Activated CD4-positive, alpha-beta T cell treated with anti-CD3 and anti-CD28 coated beads, Interleukin-2, amount 50 U/mL, for 24 hours (primary cell): ENCODE measurements around the gene MORN1.

Experiments
- DNase-seq, 2 donors: peaks; one replicate each; pipeline ENCODE4 v3.0.0-alpha.2; 2020; ENCODE audit warnings: low read depth in 1 of 2, low spot score in 1 of 2

The MORN1 gene

DNA sequence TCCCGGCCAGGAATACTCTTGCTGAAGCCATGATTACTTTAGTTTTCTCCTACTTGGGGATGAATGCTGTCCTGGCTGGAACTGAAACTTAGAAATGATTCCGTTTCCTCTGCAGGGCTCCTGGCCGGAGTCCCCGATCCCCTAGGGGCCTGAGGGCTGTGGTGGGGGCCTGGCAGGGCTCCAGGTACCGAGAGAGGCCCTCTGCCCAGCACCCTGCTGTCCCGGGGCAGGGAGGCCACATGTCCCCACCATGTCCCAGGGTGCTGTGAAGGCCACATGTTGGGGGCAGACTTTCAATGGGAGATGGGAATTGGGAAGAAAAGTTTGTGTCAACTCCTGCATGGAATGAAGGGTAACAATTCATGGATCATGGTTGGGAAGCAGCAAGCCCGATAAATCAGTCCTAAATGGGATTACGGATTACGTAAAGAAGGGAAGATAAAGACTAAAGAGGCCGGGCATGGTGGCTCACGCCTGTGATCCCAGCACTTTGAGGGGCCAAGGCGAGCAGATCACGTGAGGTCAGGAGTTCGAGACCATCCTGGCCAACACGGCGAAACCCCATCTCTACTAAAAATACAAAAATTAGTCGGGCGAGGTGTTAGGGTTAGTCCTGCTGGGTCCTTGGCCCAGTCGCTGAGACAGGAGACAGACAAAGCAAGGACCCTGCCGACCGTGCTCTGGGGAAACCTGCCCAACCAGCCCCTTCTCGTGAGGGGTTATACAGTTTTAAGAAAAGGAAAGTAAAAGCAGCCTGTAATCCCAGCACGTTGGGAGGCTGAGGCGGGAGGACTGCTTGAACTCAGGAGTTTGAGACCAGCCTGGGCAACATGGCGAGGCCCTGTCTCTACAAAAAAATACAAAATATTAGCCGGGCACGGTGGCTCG, 37.6 kb downstream of the MORN1 start:
- DNase-seq = no peak

- no peak for DNase-seq
Measured at GRCh38 chr1:2352897-2353550, 38.3 kb downstream of the MORN1 start.

DNA sequence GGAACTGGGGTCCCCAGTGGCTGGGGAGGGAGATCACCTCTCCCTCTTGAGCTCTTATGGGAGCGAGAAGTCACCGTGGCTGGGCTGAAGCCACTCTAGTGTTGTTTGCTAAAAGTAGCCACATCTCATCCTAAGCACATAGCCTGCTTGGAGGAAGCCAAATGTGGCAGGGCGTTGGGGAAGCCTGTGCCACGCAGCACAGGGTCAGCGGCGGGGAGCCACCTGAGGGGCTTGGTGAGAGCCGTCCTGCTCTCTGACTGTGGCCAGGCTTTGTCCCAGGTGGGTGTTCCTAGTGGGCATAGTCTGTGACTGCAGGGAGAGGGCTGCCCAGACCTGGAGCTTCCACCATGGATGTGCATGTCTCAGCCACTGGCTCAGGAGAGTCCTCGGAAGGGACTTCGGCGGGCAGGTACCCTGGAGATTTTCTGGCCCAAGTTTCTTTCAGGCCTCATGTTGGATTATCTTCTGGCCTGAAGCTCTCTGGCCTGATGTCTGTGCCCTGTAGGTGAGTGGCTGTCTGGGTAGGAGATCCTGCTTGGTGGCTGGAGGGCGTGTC, 38.9 kb downstream of the MORN1 start:
- DNase-seq = no peak

DNA sequence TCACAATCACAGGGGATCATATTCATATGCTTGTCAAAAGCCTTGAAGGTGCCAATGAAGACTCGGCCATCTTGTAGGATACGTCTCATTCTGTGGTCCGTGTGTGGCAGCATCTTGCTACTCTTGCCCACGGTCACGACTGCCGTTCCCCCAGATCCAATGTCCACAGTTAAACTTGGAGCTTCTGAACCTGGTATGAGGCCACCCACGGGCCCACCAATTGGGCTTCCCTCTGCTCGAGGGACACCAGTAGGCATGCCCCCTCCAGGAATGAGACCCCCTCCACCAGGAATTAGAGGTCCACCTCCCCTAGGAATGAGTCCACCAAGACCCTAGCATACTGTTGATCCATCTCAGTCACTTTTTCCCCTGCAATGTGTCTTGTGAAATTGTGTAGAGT, 39.6 kb downstream of the MORN1 start:
- DNase-seq = no peak

DNA sequence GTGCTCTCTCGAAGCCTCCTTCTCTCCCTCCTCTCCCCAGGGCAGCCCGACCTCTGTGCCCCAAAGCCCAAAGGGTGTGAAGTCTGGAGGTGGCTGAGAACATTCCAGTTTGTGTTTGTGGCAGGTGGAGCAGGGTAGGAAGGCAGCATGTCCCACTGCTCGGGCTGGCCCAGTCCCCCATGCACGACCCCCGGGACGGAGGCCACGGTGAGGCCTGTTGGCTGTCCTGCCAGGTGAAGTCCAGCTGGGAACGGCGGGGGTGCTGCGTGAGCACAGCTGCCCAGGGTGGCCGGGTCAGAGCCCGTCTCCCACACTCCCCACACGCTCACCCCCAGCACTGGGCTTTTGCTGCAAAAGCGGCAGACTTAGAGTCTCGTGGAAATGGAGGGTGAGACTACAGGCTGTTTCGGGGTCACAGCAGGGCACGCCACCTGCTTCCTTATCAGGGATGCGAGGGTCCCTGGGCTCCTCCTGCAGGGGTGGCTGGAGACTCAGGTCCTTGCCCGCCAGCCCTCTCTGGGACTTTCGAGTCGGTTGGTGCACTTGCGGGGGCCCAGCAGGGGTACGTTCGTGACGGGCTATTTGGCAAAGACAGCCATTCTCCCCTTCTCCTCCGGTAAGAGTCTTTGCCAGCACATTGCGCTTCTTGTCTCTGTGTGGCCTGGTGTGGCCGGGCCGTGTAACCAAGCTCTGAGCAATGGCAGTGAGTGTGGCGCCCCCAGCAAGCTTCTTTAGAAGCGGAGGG, 40.3 kb downstream of the MORN1 start:
- no peak for DNase-seq

DNA sequence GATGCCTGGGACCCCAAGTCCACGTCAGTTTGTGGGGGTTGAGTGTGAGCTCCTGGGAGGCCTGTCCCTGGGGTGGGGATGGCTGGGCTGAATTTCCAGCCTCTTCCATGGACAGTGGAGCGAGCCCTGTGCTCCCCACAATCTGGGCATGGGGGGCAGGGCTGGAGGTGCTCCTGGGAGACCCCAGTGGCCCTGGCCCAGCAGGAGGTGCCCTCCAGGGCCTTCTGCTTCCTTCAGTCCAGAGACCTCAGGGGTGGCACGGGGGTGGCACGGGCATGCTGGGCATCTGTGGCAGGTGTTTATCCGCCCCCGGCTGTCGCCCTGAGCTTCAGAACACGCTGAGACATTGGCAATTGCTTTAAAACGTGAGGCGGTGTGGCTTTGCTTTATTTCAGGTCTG, 40.9 kb downstream of the MORN1 start:
- DNase-seq = no peak

- no peak for DNase-seq
Measured at GRCh38 chr1:2349806-2350205, 41.5 kb downstream of the MORN1 start.

DNA sequence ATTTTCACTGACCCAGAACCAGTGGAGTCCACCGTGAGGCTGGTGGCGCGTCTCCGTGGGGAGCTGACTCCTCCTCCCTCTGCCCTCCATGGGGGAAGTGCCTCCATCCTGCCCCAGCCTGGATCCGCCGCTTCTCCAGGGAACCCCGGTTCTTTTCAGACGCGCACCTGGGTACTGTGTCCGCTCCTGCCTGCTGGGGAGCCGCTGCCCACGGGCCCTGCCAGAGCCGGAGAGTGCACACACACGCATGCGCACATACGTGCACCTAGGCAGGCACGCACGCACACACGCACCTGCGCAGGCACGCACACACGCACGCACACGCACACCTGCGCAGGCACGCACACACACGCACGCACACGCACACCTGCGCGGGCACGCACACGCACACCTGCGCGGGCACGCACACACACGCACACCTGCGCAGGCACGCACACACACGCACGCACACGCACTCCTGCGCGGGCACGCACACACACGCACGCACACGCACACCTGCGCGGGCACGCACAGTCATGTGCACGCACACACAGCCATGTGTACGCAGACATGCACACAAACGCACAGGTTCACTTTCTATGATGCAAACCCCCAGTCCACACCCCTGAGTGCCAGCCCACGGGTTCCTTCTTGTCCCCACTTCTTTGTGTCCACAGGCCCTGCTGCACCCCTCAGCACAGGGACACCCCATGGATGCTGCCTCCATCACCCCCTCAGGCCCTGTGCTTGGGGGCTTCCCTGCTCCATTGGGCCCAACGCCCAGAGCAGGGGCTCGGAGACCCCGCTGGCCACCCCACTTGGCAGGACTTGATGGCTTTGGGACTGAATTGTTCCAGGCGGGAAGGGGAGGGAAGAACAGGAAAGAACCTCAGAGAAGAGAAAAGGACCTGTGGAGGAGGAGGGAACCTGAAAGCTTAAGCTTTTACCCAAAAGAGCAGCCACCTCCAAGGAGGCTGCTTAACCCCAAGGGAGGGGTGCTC, 42.7 kb downstream of the MORN1 start:
- DNase-seq = no peak

GRCh38 chr1:2347896-2348295, 43.5 kb downstream of the MORN1 start:
- no peak for DNase-seq

DNA sequence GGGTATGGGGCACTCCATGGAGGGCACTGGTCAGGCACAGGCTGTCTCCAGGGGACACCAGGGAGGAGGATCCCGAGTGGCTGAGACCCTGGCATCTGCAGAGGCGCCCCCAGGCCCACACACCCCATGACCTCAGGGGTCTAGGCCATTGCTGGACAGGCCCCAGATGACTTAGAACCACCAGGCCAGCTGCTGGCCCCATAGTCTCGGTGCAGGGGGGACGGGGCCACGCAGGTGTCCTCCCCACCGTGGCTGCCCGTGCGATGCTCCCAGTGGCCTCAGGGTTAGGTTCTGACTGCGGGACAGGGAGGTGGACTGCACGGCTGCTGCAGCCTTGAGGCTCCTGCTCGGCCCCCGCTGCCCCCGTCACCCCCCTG, 44.0 kb downstream of the MORN1 start:
- no peak for DNase-seq

DNA sequence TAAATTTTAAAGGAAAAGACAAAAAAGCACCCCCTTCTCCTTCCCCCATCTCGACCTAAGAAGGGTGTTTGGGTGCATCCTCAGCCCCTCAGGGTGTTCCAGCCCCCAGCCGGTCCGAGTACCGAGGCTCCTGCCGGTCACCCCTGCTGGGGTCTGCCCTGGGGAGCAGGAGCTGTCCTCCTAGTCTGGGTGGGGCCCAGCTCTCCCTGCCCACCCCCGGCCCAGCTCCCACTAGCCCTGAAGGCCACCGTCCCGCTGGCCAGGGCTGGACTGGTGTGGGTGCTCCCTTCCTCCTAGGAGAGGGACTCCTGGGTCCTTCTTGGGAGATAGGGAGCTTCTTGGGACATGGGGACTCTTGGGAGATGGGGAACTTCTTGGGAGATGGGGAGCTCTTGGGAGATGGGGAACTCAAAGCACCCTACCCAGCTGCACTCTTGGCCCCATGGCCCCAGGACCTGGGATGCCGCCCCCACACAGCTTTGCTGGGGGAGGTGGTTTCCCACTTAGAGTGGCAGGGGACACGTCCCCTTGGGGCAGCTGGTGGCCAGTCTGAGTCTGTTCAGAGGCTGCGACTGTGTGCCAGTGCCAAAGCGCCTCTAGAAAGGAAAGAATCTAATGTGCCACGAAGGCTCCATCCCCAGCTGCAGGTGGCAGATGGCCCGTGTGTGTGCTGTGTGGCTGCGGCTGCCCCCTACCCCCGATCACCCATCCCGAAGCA, 44.5 kb downstream of the MORN1 start:
- DNase-seq = no peak

GRCh38 chr1:2345297-2346075, 45.9 kb downstream of the MORN1 start:
- DNase-seq = no peak

DNA sequence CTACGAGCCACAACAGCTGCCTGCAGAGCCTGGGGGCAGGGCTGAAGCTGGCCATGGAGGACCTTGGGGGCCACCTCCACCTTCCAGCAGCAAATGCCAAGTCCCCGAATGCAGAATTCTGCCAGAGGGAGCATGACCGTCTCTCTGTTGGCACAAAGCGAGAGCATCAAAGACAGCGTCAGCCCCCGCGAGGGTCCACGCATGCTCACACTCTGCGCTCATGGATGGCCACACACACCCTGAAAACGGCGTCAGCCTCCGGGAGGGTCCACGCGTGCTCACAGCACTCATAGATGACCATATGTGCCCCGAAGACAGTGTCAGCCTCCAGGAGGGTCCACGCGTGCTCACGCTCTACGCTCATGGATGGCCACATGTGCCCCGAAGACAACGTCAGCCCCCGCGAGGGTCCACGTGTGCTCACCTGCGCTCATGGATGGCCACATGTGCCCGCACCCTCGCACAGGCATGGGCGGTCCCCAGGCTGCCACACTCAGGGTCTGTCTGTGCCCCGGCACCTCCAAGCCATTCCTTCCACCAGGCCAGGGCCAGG, 46.5 kb downstream of the MORN1 start:
- DNase-seq = no peak

DNA sequence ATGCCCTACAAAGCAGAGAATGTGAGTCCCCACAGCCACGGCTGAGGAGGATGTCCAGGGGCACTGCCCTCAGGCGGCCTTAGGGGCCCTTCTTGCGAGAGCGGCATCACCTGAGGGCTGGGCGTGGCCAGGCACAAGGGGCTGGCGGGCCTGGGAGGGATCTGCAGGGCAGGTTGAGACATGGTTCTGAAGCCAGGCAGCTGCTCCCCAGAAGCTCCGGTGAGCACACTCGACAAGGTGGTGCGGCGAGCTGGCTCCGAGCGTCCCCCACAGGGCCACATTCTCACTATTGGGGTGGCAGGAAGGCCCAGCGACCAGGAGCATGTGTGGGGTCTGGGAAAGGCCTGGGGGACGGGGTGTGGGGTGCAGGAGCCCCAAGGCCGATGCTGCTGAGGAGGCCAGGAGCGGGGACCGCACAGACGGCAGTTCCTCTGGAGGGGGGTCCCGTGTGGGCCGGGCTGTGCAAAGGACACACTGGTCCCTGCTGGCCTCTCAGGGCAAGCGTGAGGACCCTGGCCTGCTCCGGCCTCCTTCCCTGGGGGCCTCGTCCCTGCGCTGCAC, 47.2 kb downstream of the MORN1 start:
- DNase-seq = no peak

- DNase-seq = no peak
Measured at GRCh38 chr1:2343023-2343935, 48.1 kb downstream of the MORN1 start.

- no peak for DNase-seq
Measured at GRCh38 chr1:2342384-2343022, 48.9 kb downstream of the MORN1 start.
